SW480 (cell line): ENCODE data around the gene TMEM232.

Source experiments
- DNase-seq: peaks from one replicate; pipeline ENCODE4 v3.0.0-alpha.2; 2016; ENCODE audit warnings: low spot score

The TMEM232 gene

DNA sequence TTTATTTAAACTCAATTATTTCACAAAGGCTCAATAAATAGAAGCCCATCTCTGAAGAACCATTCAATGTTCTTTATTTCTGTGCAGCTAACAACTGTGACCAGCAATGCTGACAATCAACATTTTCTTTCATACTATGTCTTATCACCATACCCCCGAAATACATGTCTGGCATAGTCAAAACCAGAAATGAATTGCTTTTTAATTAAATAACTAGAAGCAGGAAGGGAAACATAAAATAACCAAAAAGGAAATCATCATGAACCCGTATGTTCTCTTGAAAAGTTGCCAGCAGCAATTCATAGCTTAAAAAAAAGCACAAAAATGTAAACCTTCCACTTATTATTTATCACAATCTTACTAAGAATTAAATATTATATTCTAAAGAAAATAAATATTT lies 212.4 kb downstream of the TMEM232 start:
- no peak for DNase-seq

GRCh38 chr5:110512266-110512665 lies 214.2 kb downstream of the TMEM232 start:
- DNase-seq = no peak

DNA sequence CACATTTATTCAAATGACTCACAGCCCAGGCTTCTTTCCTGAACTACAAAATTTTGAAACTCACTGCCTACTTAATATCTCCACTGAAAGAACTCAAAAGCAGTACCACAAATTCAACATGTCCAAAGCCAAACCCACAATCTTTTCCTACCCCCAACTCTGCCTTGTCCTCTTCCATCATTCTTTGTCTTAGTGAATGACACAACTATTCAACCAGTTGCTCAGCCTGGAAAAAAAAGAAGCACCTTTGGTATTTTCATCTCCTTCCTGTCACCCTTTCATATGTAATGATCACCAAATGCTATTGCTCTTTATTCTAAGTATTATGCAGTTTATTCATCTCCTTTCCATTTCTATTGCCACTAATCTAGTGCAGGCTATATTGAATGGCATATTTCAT lies 216.3 kb downstream of the TMEM232 start:
- no peak for DNase-seq

DNA sequence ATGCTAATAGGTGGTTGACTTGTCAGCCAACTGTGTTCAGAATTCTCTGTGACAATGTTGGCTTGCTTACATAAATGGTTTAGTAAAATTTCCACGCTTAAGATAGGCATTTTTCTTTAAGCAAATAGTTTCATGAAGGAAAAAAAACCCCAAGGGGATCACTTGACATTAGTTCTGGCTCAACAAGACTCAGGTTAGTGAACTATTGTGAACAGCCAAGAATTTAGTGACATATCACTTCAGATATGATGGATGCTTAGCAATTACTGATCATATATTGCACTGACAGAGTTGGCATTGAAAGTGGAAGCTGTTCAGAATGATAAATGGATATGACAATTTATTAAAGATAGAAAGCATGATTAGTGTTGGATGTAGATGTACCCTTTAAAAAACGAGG lies 218.5 kb downstream of the TMEM232 start:
- no peak for DNase-seq

DNA sequence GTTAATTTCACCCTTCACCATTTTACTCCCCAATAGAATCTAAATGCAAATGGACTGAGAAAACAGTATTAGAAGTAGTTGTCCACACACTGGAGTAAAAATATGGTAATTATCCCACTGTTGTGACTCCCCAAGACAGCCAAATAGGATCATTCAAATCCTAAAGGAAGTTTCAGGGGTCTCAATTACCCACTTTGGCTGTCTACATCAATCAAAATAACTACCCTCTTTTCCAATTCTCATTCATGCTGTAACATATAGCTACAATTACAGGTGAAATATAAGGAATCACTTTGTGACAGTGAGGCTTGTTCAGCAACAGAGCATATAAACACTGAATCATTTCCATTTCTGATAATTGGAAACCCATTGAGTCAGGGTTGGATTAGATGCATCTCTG lies 220.1 kb downstream of the TMEM232 start:
- DNase-seq = no peak

- no peak for DNase-seq
These were observed 230.2 kb downstream of the TMEM232 start for GRCh38 chr5:110496276-110496675.

DNA sequence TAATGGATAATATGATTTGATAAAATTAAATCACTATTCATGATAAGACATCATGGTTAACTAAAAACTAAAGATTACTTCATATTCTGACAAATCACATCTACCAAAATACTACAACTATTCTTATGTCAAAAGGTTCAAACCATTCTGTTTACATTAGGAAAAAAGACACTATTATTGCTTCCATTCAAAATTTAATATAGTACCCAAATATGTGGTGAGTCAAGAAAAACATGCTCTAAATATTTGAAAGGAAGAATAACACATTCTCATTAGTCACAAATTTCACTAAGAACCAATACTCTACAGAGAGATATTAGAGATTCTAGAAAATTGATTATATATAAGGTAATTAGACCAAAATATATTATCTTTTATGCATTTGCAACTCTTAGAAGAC lies 234.0 kb downstream of the TMEM232 start:
- no peak for DNase-seq

GRCh38 chr5:110478895-110479294 lies 247.6 kb downstream of the TMEM232 start:
- peak; percentile 92 for DNase-seq

DNA sequence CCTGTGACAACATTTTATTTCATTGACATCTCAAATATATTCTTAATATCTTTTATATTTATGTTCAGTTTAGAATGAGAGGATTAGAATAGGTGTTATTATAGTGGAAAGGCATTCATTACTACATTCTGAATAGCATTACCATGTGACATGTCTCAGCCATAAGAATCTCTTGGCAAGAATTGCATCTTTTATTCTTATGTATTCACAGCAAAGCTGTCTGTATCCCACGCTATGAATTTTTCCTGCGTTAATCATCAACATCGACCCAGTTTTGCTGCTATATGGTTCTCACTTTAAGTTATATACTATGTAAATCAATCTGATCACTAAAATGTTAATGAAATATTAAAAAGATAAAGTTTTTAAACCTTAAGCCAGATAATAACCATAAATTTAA lies 248.6 kb downstream of the TMEM232 start:
- no peak for DNase-seq

DNA sequence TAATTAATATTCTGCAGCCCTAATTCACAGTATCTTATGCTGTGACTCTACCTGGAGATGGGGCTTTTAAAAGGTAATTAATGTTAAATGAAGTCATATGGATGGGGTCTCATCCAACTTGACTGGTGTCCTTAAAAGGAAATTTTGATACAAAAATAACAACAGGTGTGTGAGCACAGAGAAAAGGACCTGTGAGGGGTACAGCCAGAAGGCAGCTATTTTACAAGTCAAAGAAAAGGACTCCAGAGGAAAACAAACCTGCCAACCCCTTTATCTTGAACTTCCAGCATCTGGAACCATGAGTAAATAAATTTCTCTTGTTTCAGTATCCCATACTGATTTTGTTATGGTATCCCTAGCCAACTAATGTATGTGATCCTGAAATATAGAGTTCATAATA lies 250.3 kb downstream of the TMEM232 start:
- no peak for DNase-seq

DNA sequence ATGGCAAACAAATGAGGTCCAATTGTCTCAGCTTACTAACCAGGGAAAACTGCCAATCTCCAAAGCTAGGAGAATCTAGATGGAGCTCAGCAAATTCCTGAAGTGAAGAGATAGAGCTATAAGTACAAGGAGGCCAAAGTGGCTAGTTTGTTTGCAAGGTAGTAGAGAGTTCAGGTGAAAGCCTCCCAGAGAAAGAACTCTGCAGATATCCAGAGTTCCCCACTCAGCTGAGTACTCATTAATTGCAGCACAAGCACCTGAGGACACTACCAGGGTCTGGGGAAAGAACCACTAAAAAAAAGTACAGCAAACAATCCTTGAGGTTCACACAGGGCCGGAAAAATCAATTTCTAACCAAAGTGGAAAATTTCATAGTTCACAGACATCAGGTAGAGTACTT lies 250.9 kb downstream of the TMEM232 start:
- no peak for DNase-seq

DNA sequence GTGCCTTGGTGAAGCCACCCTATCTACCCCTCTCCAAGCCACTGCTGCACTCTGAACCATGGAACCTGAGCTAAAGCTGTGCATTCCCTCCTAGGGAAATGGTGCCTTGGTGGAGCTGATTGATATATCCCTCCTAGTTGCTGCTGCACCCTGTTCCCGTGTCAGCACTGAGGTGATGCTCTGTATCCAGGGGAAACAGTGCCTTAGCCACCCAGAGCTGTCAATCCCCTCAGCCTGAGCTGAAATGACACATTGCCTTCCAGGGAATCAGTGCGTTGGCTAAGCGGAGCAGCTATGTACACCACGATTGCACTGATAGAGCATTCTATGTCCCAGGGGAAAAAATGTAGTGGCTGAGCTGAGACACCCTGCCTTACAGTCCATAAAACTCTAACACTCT lies 257.0 kb downstream of the TMEM232 start:
- DNase-seq = no peak

DNA sequence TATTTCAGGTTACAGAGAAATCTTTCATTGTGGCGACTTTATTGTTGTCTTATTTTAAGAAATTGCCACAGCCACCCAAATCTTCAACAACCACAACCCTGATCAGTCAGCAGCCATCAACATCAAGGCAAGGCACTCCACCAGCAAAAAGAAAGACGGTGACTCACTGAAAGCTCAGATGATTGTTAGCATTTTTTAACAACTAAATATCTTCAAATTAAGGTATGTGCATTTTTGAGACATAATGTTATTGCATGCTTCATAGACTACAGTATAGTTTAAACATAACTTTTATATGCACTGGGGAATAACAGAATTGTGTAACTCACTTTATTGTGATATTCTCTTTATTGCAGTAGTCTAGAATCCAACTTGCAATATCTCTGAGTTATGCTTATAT lies 263.4 kb downstream of the TMEM232 start:
- DNase-seq = no peak

DNA sequence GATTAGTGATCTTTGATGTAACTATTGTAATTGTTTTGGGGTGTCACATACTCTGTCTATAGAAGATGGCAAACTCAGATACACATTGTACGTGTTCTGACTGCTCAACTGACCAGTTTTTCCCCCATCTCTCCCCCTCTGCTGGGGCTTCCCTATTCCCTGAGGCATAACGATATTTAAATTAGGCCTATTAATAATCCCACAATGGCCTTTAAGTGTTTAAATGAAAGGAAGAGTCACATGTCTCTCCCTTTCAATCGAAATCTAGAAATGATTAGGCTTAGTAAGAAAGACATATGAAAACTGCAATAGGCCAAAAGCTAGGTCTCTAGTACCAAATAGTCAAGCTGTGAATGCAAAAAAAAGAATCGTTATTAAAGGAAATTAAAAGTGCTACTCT lies 265.6 kb downstream of the TMEM232 start:
- no peak for DNase-seq

- no peak for DNase-seq
These were observed 268.2 kb downstream of the TMEM232 start for GRCh38 chr5:110458313-110458712.

- no peak for DNase-seq
These were observed 283.6 kb downstream of the TMEM232 start for GRCh38 chr5:110442856-110443255.

- peak; percentile 42 for DNase-seq
These were observed 285.4 kb downstream of the TMEM232 start for GRCh38 chr5:110441035-110441434.

- no peak for DNase-seq
These were observed 286.4 kb downstream of the TMEM232 start for GRCh38 chr5:110440058-110440457.

- no peak for DNase-seq
These were observed 287.2 kb downstream of the TMEM232 start for GRCh38 chr5:110439296-110439695.

- no peak for DNase-seq
These were observed 291.3 kb downstream of the TMEM232 start for GRCh38 chr5:110435207-110435606.

GRCh38 chr5:110431603-110432002 lies 294.9 kb downstream of the TMEM232 start:
- DNase-seq = no peak

- no peak for DNase-seq
These were observed 312.1 kb downstream of the TMEM232 start for GRCh38 chr5:110414360-110414759.

DNA sequence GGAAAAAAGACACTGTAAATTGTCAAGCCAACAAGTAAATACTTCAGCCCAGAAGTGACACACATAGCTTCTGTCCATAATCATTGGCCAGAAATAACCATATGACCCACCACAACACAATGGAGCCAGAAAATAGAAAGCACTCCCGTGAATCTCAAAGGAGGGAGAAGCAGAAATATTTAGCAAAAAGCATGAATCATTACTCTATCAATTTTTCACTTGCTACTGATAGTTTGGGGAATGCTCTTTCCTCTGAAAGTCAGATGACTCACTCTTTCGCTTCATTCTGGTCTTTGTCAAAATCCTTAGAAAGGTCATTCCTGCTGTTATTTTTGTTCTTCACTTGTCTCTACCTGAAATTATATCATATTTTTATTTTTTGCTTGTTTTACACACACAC lies 312.6 kb downstream of the TMEM232 start:
- no peak for DNase-seq

DNA sequence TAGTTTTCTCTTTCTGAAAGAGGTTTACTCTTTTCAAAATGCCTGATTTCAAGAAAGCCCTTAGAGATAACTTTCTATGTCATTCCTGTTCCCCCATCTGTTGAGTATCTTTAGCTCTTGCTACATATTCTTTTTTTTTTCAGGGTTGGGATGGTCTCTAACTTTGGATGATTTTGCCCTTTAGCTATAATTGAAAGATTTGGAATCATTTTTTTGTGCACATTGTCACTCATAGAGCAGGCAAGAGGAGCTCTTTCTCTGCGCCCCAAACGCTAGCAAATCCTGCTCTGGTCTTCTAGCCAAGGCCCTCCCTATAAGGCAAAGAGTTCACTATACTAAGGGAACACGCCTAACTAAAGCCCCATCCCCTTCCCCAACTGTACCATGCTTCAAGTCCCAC lies 316.9 kb downstream of the TMEM232 start:
- no peak for DNase-seq

DNA sequence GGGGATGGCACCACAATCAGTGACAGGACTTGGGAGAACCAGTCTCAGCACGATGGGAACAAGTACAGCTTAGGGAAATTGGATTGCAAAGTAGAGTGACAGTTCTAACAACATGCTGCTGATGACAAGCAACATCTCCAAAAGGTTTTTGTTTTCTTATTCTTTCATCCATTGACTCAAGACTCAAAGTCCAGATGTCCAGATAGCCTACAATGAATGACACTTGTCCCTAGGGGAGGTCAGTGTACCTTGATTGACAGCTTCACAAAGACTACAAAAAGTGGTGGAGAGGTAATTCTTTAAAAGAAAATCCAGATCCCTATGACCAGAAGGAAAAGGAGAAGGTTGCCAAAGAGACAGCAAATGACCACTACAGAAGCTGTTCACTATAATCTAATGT lies 323.9 kb downstream of the TMEM232 start:
- DNase-seq = no peak
